HEK293 (cell line): Measurements from ENCODE around the gene CYP27C1.
A peak's percentile ranks its signal among the peaks of the same experiment; 100 is the strongest.

ENCODE experiments used
- CTCF ChIA-PET: fragments of 350-600 bp; formaldehyde crosslinking; extraction: SDS; loops from one replicate; lab custom pipeline; 2021; ENCODE audit warnings: antibody characterized with exemption; lab: Yijun Ruan, JAX
- POLR2A ChIA-PET: fragments of 300-600 bp; formaldehyde crosslinking; extraction: SDS; loops from one replicate; lab custom pipeline; 2020; ENCODE audit warnings: antibody characterized with exemption, inconsistent platforms; lab: Yijun Ruan, JAX
- H3K27ac ChIP-seq: fragments of 200-500 bp; sonication (Bioruptor generic); 2 replicates; pipeline ENCODE4 v1.5.1; 2014; ENCODE audit warnings: low read depth, low read length, control low read depth, inconsistent platforms; ENCODE audit errors: extremely low read depth
- H3K36me3 ChIP-seq, 2 experiments: fragments of 200-500 bp in 1 of 2; sonication (Bioruptor generic) in 1 of 2; 1 replicate in 1 of 2; 2 replicates in 1 of 2; pipeline ENCODE4 v1.5.1; 2014 to 2017; ENCODE audit warnings: inconsistent platforms in 2 of 2, low read length in 2 of 2; ENCODE audit not compliant: control insufficient read depth in 2 of 2, insufficient read depth in 1 of 2
- H3K4me1 ChIP-seq: fragments of 200-500 bp; sonication (Bioruptor generic); 2 replicates; pipeline ENCODE4 v1.5.1; 2014; ENCODE audit warnings: mild to moderate bottlenecking, low read length, inconsistent platforms; ENCODE audit not compliant: control insufficient read depth, insufficient read depth
- H3K4me3 ChIP-seq: 2 replicates; pipeline ENCODE4 v1.5.1; 2011; ENCODE audit warnings: low read depth, mild to moderate bottlenecking, control low read depth, low read length, moderate library complexity
- H3K9me3 ChIP-seq: fragments of 200-500 bp; sonication (Bioruptor generic); 2 replicates; pipeline ENCODE4 v1.5.1; 2014; ENCODE audit warnings: low read depth, low read length, inconsistent platforms; ENCODE audit not compliant: control insufficient read depth, insufficient read depth
- BCL11B ChIP-seq: fragments of 450-650 bp; formaldehyde crosslinking; IDR thresholded peaks from 2 replicates; pipeline ENCODE4 v1.5.1; 2016; ENCODE audit warnings: low read depth, missing biosample characterization, missing genetic modification characterization
- FEZF1 ChIP-seq: fragments of 450-650 bp; formaldehyde crosslinking; IDR thresholded peaks from 2 replicates; pipeline ENCODE4 v1.5.1; 2016; ENCODE audit warnings: missing biosample characterization, missing genetic modification characterization
- GLI2 ChIP-seq: fragments of 450-650 bp; formaldehyde crosslinking; IDR thresholded peaks from 2 replicates; pipeline ENCODE4; 2017; ENCODE audit warnings: missing biosample characterization, missing genetic modification characterization, low read depth, borderline replicate concordance
- PRDM1 ChIP-seq: fragments of 450-650 bp; formaldehyde crosslinking; IDR thresholded peaks from 2 replicates; pipeline ENCODE4; 2016; ENCODE audit warnings: missing biosample characterization, missing genetic modification characterization
- ZNF121 ChIP-seq: fragments of 450-650 bp; formaldehyde crosslinking; IDR thresholded peaks from 2 replicates; pipeline ENCODE4 v1.5.1; 2016; ENCODE audit warnings: missing biosample characterization, missing genetic modification characterization
- ZNF2 ChIP-seq: fragments of 450-650 bp; formaldehyde crosslinking; IDR thresholded peaks from 2 replicates; pipeline ENCODE4 v1.5.1; 2016; ENCODE audit warnings: missing biosample characterization, missing genetic modification characterization
- ZNF211 ChIP-seq: fragments of 450-650 bp; formaldehyde crosslinking; IDR thresholded peaks from 2 replicates; pipeline ENCODE4 v1.5.1; 2016; ENCODE audit warnings: low read depth, missing biosample characterization, missing genetic modification characterization
- ZNF239 ChIP-seq: fragments of 450-650 bp; formaldehyde crosslinking; IDR thresholded peaks from 2 replicates; pipeline ENCODE4 v1.5.1; 2016; ENCODE audit warnings: missing biosample characterization, missing genetic modification characterization
- ZNF302 ChIP-seq: fragments of 450-650 bp; formaldehyde crosslinking; IDR thresholded peaks from 2 replicates; pipeline ENCODE4 v1.5.1; 2016; ENCODE audit warnings: missing biosample characterization, missing genetic modification characterization, low read depth
- ZNF311 ChIP-seq: fragments of 450-650 bp; formaldehyde crosslinking; IDR thresholded peaks from 2 replicates; pipeline ENCODE4 v1.5.1; 2017; ENCODE audit warnings: missing biosample characterization, missing genetic modification characterization, borderline replicate concordance
- ZNF335 ChIP-seq: fragments of 450-650 bp; formaldehyde crosslinking; conservative IDR thresholded peaks from 2 replicates; pipeline ENCODE4 v1.5.1; 2016; ENCODE audit warnings: missing biosample characterization, missing genetic modification characterization
- ZNF366 ChIP-seq: fragments of 450-650 bp; formaldehyde crosslinking; conservative IDR thresholded peaks from 2 replicates; pipeline ENCODE4 v1.5.1; 2016; ENCODE audit warnings: missing biosample characterization, missing genetic modification characterization
- ZNF704 ChIP-seq: fragments of 450-650 bp; formaldehyde crosslinking; IDR thresholded peaks from 2 replicates; pipeline ENCODE4 v1.5.1; 2016; ENCODE audit warnings: missing biosample characterization, missing genetic modification characterization
- ZNF776 ChIP-seq: fragments of 450-650 bp; formaldehyde crosslinking; IDR thresholded peaks from 2 replicates; pipeline ENCODE4 v1.5.0; 2017; ENCODE audit warnings: missing biosample characterization, missing genetic modification characterization, borderline replicate concordance
- ZNF777 ChIP-seq: fragments of 450-650 bp; formaldehyde crosslinking; IDR thresholded peaks from 2 replicates; pipeline ENCODE4 v1.5.1; 2017; ENCODE audit warnings: missing biosample characterization, missing genetic modification characterization, borderline replicate concordance
- ZNF837 ChIP-seq: fragments of 450-650 bp; formaldehyde crosslinking; IDR thresholded peaks from 2 replicates; pipeline ENCODE4 v1.5.1; 2016; ENCODE audit warnings: missing biosample characterization, missing genetic modification characterization
- TF ChIP-seq, protein P1 (sequence below): fragments of 450-650 bp; formaldehyde crosslinking; IDR thresholded peaks from 2 replicates; pipeline ENCODE4 v1.5.1; 2016; ENCODE audit warnings: missing biosample characterization, missing genetic modification characterization
- TF ChIP-seq, protein P2 (sequence below): IDR thresholded peaks from 2 replicates; pipeline ENCODE4 v1.6.1; 2011; ENCODE audit warnings: mild to moderate bottlenecking, low read depth, low read length, borderline replicate concordance

Gene CYP27C1

GRCh38 chr2:127146071-127146725 is 73.9 kb downstream of the CYP27C1 start:
- no peaks in the 10 kb centered on the region for H3K36me3 ChIP-seq
- H3K4me1 ChIP-seq = no peaks in the 10 kb centered on the region
- H3K27ac ChIP-seq = no peak overlapping the region
- TF ChIP-seq, protein P1, sequence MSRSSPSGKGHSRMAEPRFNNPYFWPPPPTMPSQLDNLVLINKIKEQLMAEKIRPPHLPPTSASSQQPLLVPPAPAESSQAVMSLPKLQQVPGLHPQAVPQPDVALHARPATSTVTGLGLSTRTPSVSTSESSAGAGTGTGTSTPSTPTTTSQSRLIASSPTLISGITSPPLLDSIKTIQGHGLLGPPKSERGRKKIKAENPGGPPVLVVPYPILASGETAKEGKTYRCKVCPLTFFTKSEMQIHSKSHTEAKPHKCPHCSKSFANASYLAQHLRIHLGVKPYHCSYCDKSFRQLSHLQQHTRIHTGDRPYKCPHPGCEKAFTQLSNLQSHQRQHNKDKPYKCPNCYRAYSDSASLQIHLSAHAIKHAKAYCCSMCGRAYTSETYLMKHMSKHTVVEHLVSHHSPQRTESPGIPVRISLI (tag by site-specific recombination) = no peak
- no peak for TF ChIP-seq ZNF777 (tag by site-specific recombination)
- no peak for TF ChIP-seq ZNF311 (tag by site-specific recombination)
- no peak for TF ChIP-seq PRDM1 (tag by site-specific recombination)
- no peak for TF ChIP-seq ZNF704 (tag by site-specific recombination)
- TF ChIP-seq ZNF211 (tag by site-specific recombination) = no peak
- TF ChIP-seq ZNF121 (tag by site-specific recombination) = no peak
- no peak for TF ChIP-seq ZNF366 (tag by site-specific recombination)
- TF ChIP-seq ZNF837 (tag by site-specific recombination) = no peak
- no peak for TF ChIP-seq FEZF1
- POLR2A ChIA-PET = no interaction called here
- no peaks in the 10 kb centered on the region for H3K9me3 ChIP-seq
- no peak overlapping the region for H3K4me3 ChIP-seq
- CTCF ChIA-PET = interaction anchor here (0.9 to 1.0 kb wide), 2 partner anchors 10 to 78 kb away, joined by 3 read pairs; no protein-coding TSS in a partner anchor

DNA sequence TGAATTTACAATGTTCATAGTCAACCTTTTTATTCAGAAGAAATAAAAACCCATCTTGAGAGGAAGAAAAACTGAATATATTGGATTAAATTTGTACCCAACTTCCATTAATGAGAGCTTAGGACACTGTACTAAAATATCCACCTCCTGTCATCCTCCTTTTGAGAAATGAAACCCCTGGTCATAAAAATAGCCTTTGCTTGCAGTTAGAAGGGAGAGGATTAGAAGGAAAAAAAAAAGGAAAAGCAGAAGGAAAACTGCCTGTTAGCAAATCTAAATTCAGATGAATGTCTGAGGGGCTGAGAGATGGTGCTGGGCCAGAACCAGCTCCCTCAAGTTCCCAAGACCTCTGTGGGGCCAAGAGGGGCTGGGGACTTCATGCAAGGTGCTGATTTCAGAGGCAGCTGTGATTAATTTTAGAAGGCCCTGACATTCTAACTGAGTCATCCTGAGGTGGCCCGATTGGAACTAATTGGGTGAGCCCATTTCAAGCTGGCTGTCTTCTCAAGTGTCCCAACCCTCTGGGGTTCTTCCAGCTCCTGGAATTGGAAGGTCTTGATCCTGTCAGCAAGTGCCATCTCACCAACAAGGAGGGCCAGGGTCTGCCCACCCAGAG is 74.7 kb downstream of the CYP27C1 start:
- POLR2A ChIA-PET = no interaction called here
- Histone ChIP-seq H3K36me3 (no peaks in the 10 kb centered on the region), H3K4me3 (no peak overlapping the region), H3K4me1 (no peaks in the 10 kb centered on the region), H3K27ac (no peak overlapping the region), H3K9me3 (no peaks in the 10 kb centered on the region)
- CTCF ChIA-PET = interaction anchor here (0.6 to 1.0 kb wide), 2 partner anchors 11 to 75 kb away, joined by 3 read pairs; no protein-coding TSS in a partner anchor
- TF ChIP-seq ZNF837 (tag by site-specific recombination) = no peak
- peak; percentile 23; the same call in 1 of the 2 replicates for TF ChIP-seq ZNF335 (tag by site-specific recombination)
- TF ChIP-seq, all 188 proteins: peak for 1

DNA sequence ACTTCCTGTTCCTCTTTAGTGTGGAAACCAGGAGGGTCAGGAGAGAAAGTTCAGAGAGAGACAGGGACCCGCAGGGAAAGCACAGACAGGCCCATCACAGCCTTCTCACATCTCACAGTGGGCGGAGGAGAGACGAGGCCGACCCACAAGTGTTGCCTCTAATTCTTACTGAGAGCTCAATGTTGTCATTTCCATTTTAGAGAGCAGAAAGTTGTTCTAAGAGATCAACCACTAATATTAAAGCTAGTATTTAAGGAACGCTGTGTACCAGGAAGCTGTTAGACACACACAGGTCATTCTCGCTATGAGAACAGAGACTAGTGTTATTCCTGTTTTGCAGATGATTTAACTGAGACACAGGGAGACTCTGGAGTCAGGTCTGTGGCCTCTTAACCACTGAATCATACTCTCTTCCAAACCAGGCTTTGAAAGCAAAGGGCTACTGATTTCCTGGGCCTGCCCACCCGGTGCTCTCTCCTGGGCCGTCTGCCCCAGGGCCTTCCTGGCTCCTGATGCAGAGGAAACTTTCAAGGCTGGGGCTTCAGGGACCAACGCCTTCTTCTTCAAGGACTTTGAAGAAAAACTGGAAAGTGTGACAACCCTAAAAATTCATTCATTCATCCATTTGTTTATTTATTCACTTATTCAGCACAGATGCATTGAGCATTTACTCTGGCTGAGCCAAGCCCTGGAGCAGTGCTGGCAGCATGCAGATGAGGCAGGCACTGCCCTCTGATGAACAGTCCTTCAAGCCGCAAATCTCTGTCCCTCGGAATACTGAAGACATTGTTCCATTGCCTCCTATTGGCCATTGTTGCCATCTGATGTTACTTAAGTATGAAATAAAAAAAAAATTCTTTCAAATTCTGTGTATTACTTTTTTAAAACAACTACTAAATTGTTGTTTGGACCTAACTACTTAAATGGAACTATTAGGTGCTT is 76.0 kb downstream of the CYP27C1 start:
- no peak overlapping the region for H3K27ac ChIP-seq
- no peak for TF ChIP-seq GLI2 (tag by site-specific recombination)
- no peak for TF ChIP-seq ZNF239 (tag by site-specific recombination)
- no peak for TF ChIP-seq ZNF2 (tag by site-specific recombination)
- no peak for TF ChIP-seq BCL11B (tag by site-specific recombination)
- no peak for TF ChIP-seq ZNF776 (tag by site-specific recombination)
- TF ChIP-seq, protein P2, sequence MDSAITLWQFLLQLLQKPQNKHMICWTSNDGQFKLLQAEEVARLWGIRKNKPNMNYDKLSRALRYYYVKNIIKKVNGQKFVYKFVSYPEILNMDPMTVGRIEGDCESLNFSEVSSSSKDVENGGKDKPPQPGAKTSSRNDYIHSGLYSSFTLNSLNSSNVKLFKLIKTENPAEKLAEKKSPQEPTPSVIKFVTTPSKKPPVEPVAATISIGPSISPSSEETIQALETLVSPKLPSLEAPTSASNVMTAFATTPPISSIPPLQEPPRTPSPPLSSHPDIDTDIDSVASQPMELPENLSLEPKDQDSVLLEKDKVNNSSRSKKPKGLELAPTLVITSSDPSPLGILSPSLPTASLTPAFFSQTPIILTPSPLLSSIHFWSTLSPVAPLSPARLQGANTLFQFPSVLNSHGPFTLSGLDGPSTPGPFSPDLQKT = no peak
- no peak for TF ChIP-seq ZNF302
- CTCF ChIA-PET = interaction anchor here (0.6 to 2.0 kb wide), 3 partner anchors 10 to 76 kb away, joined by 3 to 8 read pairs (median 3); no protein-coding TSS in a partner anchor

More for the DNA sequence above, 76.0 kb downstream of the CYP27C1 start:
- Histone ChIP-seq H3K4me1 (no peaks in the 10 kb centered on the region), H3K4me3 (no peak overlapping the region), H3K9me3 (no peaks in the 10 kb centered on the region), H3K36me3 (no peaks in the 10 kb centered on the region)
- POLR2A ChIA-PET = interaction anchor here (0.6 kb wide), 1 partner anchor 406 kb away, joined by 3 read pairs; no protein-coding TSS in a partner anchor
